ENCODE results near the gene SDHAF3. TPM values are rescaled to one million over a fixed set of nuclear protein-coding genes. Genes with fewer than 3 reads are reported as not detected.

SDHAF3 gene
- total and polyA plus RNA-seq, 10 of the 15 experiments (the other 5 are each of a cell fraction or from before 2014, with no cell fraction given) = 24.3 to 124 (median 63.5) TPM

DNA sequence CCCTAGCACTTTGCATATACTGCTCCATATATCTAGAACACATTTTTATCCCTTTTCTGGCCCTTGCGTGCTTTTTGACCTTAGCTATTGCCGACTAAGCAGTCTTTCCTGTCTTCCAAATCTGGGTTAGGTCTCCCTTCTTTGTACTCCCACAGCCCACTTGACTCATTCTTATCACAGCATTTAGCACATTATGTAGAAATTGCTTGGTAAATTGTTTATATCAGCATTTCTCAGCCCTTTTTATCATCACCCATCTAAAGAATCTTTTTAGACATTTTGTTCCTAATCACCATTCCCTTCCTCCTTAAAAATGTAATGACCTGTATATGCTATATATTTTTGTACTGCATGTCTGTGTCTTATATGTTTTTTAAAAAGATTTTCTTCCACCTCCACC lies 101.7 kb downstream of the SDHAF3 start:
- Histone ChIP-seq H3K4me1 (ENCODE audit: control insufficient read depth, insufficient read depth, low read length) (no peaks in the 10 kb centered on the region), H3K4me3 (no peak overlapping the region), H3K9me3 (replicated peaks; ENCODE audit: control insufficient read depth, insufficient read depth, low read length) (no peaks in the 10 kb centered on the region), H3K9ac (ENCODE audit: control insufficient read depth, insufficient read depth, low read length) (no peak overlapping the region), H3K79me2 (ENCODE audit: control insufficient read depth, insufficient read depth, low read length) (no peaks in the 10 kb centered on the region), H4K20me1 (ENCODE audit: control insufficient read depth, insufficient read depth) (no peaks in the 10 kb centered on the region), H3K4me2 (ENCODE audit: control insufficient read depth, insufficient read depth) (no peak overlapping the region), H3K27ac (ENCODE audit: control insufficient read depth, insufficient read depth) (no peak overlapping the region), H3K36me3 (ENCODE audit: control insufficient read depth in 2 of 2, insufficient read depth in 2 of 2, low read length in 1 of 2) (no peaks in the 10 kb centered on the region), H2AFZ (ENCODE audit: control insufficient read depth, low read depth, low read length) (no peak overlapping the region), H3K27me3 (replicated peaks in 1 of 2; ENCODE audit: control insufficient read depth in 2 of 2, insufficient read depth in 2 of 2, low read length in 1 of 2) (no peaks in the 10 kb centered on the region)
- in situ Hi-C loops (cut with MboI) = no loop called here
- FAIRE-seq = no peak
- RAD21 ChIA-PET (ENCODE audit: unreplicated experiment) = no interaction called here
- POLR2A ChIA-PET = no interaction called here
- WGBS (ENCODE audit: insufficient coverage, insufficient replicate concordance, low lambda C conversion rate, missing lambda C conversion rate) = 70% methylated on average over 2 of the region's 2 CpGs
- SMC1A ChIA-PET (ENCODE audit: uncharacterized antibody, unreplicated experiment) = no interaction called here
- intact Hi-C loops (cut with micrococcal nuclease; ENCODE audit: unreplicated experiment) = no loop called here
- DNase-seq (ENCODE audit: low read depth, low spot score) = no peak
- TF ChIP-seq, protein P1, sequence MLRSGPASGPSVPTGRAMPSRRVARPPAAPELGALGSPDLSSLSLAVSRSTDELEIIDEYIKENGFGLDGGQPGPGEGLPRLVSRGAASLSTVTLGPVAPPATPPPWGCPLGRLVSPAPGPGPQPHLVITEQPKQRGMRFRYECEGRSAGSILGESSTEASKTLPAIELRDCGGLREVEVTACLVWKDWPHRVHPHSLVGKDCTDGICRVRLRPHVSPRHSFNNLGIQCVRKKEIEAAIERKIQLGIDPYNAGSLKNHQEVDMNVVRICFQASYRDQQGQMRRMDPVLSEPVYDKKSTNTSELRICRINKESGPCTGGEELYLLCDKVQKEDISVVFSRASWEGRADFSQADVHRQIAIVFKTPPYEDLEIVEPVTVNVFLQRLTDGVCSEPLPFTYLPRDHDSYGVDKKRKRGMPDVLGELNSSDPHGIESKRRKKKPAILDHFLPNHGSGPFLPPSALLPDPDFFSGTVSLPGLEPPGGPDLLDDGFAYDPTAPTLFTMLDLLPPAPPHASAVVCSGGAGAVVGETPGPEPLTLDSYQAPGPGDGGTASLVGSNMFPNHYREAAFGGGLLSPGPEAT (IDR thresholded peaks at IDR 0.05; ENCODE audit: low read depth) = no peak
- TF ChIP-seq JUNB (IDR thresholded peaks at IDR 0.05) (no peak), CHD2 (IDR thresholded peaks at IDR 0.05; ENCODE audit: borderline replicate concordance, low read depth, low read length) (no peak)
- TF ChIP-seq, protein P2, sequence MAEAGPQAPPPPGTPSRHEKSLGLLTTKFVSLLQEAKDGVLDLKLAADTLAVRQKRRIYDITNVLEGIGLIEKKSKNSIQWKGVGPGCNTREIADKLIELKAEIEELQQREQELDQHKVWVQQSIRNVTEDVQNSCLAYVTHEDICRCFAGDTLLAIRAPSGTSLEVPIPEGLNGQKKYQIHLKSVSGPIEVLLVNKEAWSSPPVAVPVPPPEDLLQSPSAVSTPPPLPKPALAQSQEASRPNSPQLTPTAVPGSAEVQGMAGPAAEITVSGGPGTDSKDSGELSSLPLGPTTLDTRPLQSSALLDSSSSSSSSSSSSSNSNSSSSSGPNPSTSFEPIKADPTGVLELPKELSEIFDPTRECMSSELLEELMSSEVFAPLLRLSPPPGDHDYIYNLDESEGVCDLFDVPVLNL (IDR thresholded peaks at IDR 0.05; ENCODE audit: low read depth, low read length) = no peak
- ATAC-seq = no peak
- CTCF ChIA-PET = interaction anchor here (1.2 kb wide), 1 partner anchor 22 kb away, joined by 3 read pairs; no protein-coding TSS in a partner anchor
- BruUV-seq (replicated peaks) = no TSS peak

DNA sequence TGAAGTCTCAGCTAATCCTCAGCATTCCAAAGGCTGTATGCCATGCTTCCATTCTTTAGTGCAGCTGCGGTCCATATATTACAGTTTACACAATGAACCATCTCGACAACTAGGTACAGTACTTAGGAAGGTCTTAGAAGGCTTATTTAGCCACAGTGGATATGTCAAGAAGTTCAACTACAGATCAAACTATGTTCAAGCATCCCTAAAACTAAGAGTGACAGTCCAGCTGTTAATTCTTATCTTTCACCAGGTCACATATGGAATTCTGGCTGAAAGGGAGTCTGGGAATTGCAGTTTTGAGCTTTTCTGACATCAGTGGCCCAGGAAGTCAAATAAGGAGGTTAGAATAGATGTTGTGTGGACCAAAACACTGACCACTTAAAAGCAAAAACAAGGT lies 106.8 kb downstream of the SDHAF3 start:
- Histone ChIP-seq H2AFZ (ENCODE audit: control insufficient read depth, low read depth, low read length) (no peak overlapping the region), H3K4me2 (ENCODE audit: control insufficient read depth, insufficient read depth) (no peak overlapping the region), H3K9ac (ENCODE audit: control insufficient read depth, insufficient read depth, low read length) (no peak overlapping the region), H3K9me3 (replicated peaks; ENCODE audit: control insufficient read depth, insufficient read depth, low read length) (no peaks in the 10 kb centered on the region), H3K27ac (ENCODE audit: control insufficient read depth, insufficient read depth) (no peak overlapping the region), H3K36me3 (ENCODE audit: control insufficient read depth in 2 of 2, insufficient read depth in 2 of 2, low read length in 1 of 2) (no peaks in the 10 kb centered on the region), H4K20me1 (ENCODE audit: control insufficient read depth, insufficient read depth) (no peaks in the 10 kb centered on the region), H3K4me3 (no peak overlapping the region), H3K79me2 (ENCODE audit: control insufficient read depth, insufficient read depth, low read length) (no peaks in the 10 kb centered on the region), H3K27me3 (replicated peaks in 1 of 2; ENCODE audit: control insufficient read depth in 2 of 2, insufficient read depth in 2 of 2, low read length in 1 of 2) (peaks cover 0 to 2% of the 10 kb centered on the region in 2 experiments; a peak in 1 of 4 replicates), H3K4me1 (ENCODE audit: control insufficient read depth, insufficient read depth, low read length) (no peaks in the 10 kb centered on the region)
- ChIA-PET SMC1A (ENCODE audit: uncharacterized antibody, unreplicated experiment) (no interaction called here), CTCF (no interaction called here), POLR2A (no interaction called here), RAD21 (ENCODE audit: unreplicated experiment) (no interaction called here)
- FAIRE-seq = no peak
- no peak for ATAC-seq
- intact Hi-C loops (cut with micrococcal nuclease; ENCODE audit: unreplicated experiment) (no loop called here), in situ Hi-C loops (cut with MboI) (no loop called here)
- TF ChIP-seq NBN (IDR thresholded peaks at IDR 0.05) = no peak
- TF ChIP-seq SUPT20H (IDR thresholded peaks at IDR 0.05; ENCODE audit: borderline replicate concordance, control insufficient read depth, low read depth, low read length) = no peak
- no peak for TF ChIP-seq ZNF217 (IDR thresholded peaks at IDR 0.05)
- no peak for DNase-seq (ENCODE audit: low read depth, low spot score)
- no TSS peak for BruUV-seq (replicated peaks)
- 85% methylated on average over 2 of the region's 2 CpGs for WGBS (ENCODE audit: insufficient coverage, insufficient replicate concordance, low lambda C conversion rate, missing lambda C conversion rate)

All from GM12878 (cell line).